ENCODE data around the gene CALHM6. TPM values are rescaled to one million over a fixed set of nuclear protein-coding genes. Genes with fewer than 3 reads are reported as not detected.

CALHM6 gene
- total and polyA plus RNA-seq, 9 of the 15 experiments (the other 6 are each of a cell fraction or from before 2014, with no cell fraction given) = 0.24 TPM; not detected in 8

DNA sequence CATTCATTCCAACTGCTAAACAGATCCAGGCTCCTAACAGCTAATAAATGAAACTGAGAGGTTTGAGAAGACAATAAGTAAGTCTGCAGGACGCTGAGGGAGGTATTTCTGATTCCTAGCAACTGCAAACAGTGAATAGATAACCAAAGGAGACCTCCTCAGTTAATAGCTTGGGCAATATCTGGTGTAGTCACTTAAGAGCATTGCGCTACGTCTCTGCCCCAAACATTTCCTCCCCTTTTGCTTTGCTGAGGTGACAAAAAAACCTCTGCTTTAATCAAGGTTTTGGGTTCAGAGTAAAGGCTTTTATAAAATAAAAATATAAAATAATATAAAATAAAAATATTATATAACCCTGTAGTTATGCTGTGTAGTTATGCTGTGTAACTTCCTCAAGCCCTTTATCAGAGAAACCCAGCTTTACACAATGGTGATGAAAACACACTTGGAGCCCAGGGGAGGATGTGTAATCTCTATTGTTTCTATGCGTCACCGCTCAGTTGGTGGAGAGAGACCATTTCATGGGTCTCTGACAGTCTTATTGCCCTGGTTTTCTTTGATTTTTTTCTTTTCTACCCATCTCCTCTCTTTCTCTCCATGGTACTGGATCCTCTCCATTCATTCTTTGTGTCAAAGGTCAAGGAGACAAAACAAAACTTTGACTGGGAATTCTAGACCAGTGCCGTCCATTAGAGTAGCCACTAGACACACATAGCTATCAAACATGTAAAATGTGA is 31.3 kb downstream of the CALHM6 start (continued):
- TF ChIP-seq SMARCE1 (IDR thresholded peaks at IDR 0.05) (peak; percentile 94), ILF3 (IDR thresholded peaks at IDR 0.05; ENCODE audit: borderline replicate concordance) (no peak; the same call in 1 of the 2 replicates), PHF20 (IDR thresholded peaks at IDR 0.05; ENCODE audit: partially characterized antibody) (no peak), TOE1 (IDR thresholded peaks at IDR 0.05; ENCODE audit: borderline replicate concordance) (no peak), TOE1 (CRISPR knock-in tag; IDR thresholded peaks at IDR 0.05; ENCODE audit: borderline replicate concordance, low read depth) (no peak), TAF1 (IDR thresholded peaks at IDR 0.05; ENCODE audit: control insufficient read depth, extremely low read depth, insufficient read depth, low read length, severe bottlenecking) (no peak), C11orf30 (IDR thresholded peaks at IDR 0.05; ENCODE audit: low read depth) (peak; percentile 67; the same call in 1 of the 2 replicates), ZNF324 (CRISPR knock-in tag; IDR thresholded peaks at IDR 0.05) (no peak), U2AF2 (optimal IDR thresholded peaks at IDR 0.05; ENCODE audit: low read depth, low read length) (no peak), JUN (IDR thresholded peaks at IDR 0.05; ENCODE audit: borderline replicate concordance, low read depth, low read length) (peak; percentile 90), JUN (CRISPR knock-in tag; IDR thresholded peaks at IDR 0.05; ENCODE audit: borderline replicate concordance) (no peak)
- TF ChIP-seq, protein P1, sequence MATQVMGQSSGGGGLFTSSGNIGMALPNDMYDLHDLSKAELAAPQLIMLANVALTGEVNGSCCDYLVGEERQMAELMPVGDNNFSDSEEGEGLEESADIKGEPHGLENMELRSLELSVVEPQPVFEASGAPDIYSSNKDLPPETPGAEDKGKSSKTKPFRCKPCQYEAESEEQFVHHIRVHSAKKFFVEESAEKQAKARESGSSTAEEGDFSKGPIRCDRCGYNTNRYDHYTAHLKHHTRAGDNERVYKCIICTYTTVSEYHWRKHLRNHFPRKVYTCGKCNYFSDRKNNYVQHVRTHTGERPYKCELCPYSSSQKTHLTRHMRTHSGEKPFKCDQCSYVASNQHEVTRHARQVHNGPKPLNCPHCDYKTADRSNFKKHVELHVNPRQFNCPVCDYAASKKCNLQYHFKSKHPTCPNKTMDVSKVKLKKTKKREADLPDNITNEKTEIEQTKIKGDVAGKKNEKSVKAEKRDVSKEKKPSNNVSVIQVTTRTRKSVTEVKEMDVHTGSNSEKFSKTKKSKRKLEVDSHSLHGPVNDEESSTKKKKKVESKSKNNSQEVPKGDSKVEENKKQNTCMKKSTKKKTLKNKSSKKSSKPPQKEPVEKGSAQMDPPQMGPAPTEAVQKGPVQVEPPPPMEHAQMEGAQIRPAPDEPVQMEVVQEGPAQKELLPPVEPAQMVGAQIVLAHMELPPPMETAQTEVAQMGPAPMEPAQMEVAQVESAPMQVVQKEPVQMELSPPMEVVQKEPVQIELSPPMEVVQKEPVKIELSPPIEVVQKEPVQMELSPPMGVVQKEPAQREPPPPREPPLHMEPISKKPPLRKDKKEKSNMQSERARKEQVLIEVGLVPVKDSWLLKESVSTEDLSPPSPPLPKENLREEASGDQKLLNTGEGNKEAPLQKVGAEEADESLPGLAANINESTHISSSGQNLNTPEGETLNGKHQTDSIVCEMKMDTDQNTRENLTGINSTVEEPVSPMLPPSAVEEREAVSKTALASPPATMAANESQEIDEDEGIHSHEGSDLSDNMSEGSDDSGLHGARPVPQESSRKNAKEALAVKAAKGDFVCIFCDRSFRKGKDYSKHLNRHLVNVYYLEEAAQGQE (IDR thresholded peaks at IDR 0.05; ENCODE audit: borderline replicate concordance) = peak; percentile 48
- TF ChIP-seq, protein P1 (CRISPR knock-in tag; IDR thresholded peaks at IDR 0.05; ENCODE audit: low read depth) = no peak
- TF ChIP-seq, protein P2, sequence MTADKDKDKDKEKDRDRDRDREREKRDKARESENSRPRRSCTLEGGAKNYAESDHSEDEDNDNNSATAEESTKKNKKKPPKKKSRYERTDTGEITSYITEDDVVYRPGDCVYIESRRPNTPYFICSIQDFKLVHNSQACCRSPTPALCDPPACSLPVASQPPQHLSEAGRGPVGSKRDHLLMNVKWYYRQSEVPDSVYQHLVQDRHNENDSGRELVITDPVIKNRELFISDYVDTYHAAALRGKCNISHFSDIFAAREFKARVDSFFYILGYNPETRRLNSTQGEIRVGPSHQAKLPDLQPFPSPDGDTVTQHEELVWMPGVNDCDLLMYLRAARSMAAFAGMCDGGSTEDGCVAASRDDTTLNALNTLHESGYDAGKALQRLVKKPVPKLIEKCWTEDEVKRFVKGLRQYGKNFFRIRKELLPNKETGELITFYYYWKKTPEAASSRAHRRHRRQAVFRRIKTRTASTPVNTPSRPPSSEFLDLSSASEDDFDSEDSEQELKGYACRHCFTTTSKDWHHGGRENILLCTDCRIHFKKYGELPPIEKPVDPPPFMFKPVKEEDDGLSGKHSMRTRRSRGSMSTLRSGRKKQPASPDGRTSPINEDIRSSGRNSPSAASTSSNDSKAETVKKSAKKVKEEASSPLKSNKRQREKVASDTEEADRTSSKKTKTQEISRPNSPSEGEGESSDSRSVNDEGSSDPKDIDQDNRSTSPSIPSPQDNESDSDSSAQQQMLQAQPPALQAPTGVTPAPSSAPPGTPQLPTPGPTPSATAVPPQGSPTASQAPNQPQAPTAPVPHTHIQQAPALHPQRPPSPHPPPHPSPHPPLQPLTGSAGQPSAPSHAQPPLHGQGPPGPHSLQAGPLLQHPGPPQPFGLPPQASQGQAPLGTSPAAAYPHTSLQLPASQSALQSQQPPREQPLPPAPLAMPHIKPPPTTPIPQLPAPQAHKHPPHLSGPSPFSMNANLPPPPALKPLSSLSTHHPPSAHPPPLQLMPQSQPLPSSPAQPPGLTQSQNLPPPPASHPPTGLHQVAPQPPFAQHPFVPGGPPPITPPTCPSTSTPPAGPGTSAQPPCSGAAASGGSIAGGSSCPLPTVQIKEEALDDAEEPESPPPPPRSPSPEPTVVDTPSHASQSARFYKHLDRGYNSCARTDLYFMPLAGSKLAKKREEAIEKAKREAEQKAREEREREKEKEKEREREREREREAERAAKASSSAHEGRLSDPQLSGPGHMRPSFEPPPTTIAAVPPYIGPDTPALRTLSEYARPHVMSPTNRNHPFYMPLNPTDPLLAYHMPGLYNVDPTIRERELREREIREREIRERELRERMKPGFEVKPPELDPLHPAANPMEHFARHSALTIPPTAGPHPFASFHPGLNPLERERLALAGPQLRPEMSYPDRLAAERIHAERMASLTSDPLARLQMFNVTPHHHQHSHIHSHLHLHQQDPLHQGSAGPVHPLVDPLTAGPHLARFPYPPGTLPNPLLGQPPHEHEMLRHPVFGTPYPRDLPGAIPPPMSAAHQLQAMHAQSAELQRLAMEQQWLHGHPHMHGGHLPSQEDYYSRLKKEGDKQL (CRISPR knock-in tag; IDR thresholded peaks at IDR 0.05; ENCODE audit: borderline replicate concordance) = no peak
